Brain microvascular endothelial cell (primary cell): ENCODE measurements around the gene MAPK9.

Source experiments
- DNase-seq: peaks from one replicate; pipeline ENCODE4 v3.0.0-alpha.2; 2020
- H3K27ac ChIP-seq: fragments of 250-450 bp; sonication (Bioruptor Pico); 2 replicates; pipeline ENCODE4 v1.5.1; 2020; ENCODE audit warnings: mild to moderate bottlenecking, moderate library complexity
- H3K27me3 ChIP-seq: fragments of 250-450 bp; sonication (Bioruptor Pico); replicated peaks from 2 replicates; pipeline ENCODE4 v1.5.1; 2020; ENCODE audit warnings: mild to moderate bottlenecking
- H3K36me3 ChIP-seq: fragments of 250-450 bp; sonication (Bioruptor Pico); replicated peaks from 2 replicates; pipeline ENCODE4 v1.5.1; 2020; ENCODE audit warnings: mild to moderate bottlenecking
- H3K4me3 ChIP-seq: 2 replicates; pipeline ENCODE4 v1.5.1; 2011; ENCODE audit warnings: low read depth, mild to moderate bottlenecking, control low read depth, low read length, moderate library complexity
- CTCF ChIP-seq: IDR thresholded peaks from 2 replicates; pipeline ENCODE4 v1.5.1; 2011; ENCODE audit warnings: low read depth, mild to moderate bottlenecking, moderate library complexity, low read length, control low read depth, inconsistent platforms; ENCODE audit errors: missing control alignments
- in situ Hi-C: cut with HindIII; loops from 2 replicates; pipeline ENCODE4 v1.10.0; 2017; ENCODE audit warnings: low sequenced_read_pairs, low pct_ligation_motif_present

Gene MAPK9

GRCh38 chr5:180291943-180292831 is at the start of gene MAPK9:
Gene MAPK9, minus strand, starts transcription at chr5:180292083. Its CDS starts 11,522 bp downstream, at chr5:180280561.
- Histone ChIP-seq H3K36me3 (no peaks in the 10 kb centered on the region), H3K27ac (peak within 1 kb of the TSS; percentile 28), H3K4me3 (peak within 1 kb of the TSS; percentile 73), H3K27me3 (no peaks in the 10 kb centered on the region)
- TF ChIP-seq CTCF: no peak
- in situ Hi-C loops: no loop called here
- DNase-seq: peak; percentile 18

- in situ Hi-C loops: no loop called here
- Histone ChIP-seq H3K27me3 (no peaks in the 10 kb centered on the region), H3K36me3 (peaks cover 17% of the 10 kb centered on the region), H3K27ac (no peak overlapping the region), H3K4me3 (no peak overlapping the region)
- no peak for DNase-seq
- TF ChIP-seq CTCF: no peak
Observed at GRCh38 chr5:180341595-180341994, 49.7 kb upstream of the MAPK9 start.

- no peak overlapping the region for H3K27ac ChIP-seq
- in situ Hi-C loops: no loop called here
- no peak for DNase-seq
Observed at GRCh38 chr5:180340856-180341255, 49.0 kb upstream of the MAPK9 start.

GRCh38 chr5:180339583-180340183 is 47.8 kb upstream of the MAPK9 start:
- Histone ChIP-seq H3K27me3 (no peaks in the 10 kb centered on the region), H3K36me3 (peaks cover 36% of the 10 kb centered on the region), H3K27ac (no peak overlapping the region), H3K4me3 (no peak overlapping the region)
- no peak for TF ChIP-seq CTCF
- in situ Hi-C loops: no loop called here
- no peak for DNase-seq

More at GRCh38 chr5:180340856-180341255, 49.0 kb upstream of the MAPK9 start:
- H3K36me3 ChIP-seq: peaks cover 24% of the 10 kb centered on the region
- H3K27me3 ChIP-seq: no peaks in the 10 kb centered on the region
- H3K4me3 ChIP-seq: no peak overlapping the region
- no peak for TF ChIP-seq CTCF

- no peak overlapping the region for H3K4me3 ChIP-seq
- peaks cover 48% of the 10 kb centered on the region for H3K36me3 ChIP-seq
- no peaks in the 10 kb centered on the region for H3K27me3 ChIP-seq
- in situ Hi-C loops: no loop called here
- no peak for DNase-seq
- H3K27ac ChIP-seq: no peak overlapping the region
- no peak for TF ChIP-seq CTCF
Observed at GRCh38 chr5:180338001-180338707, 46.3 kb upstream of the MAPK9 start.
